Measurements from ENCODE around the gene ODAD3. TPM values are rescaled to one million over a fixed set of nuclear protein-coding genes. Genes with fewer than 3 reads are reported as not detected.

ODAD3 gene
- total RNA-seq, 1 donor from 2014 or later, result 4.3 TPM

GRCh38 chr19:11377237-11377636 is 57.7 kb downstream of the ODAD3 start:
- intact Hi-C loops (cut with DNase I), result no loop called here
- H3K27me3 ChIP-seq (ENCODE audit: low read depth), result no peaks in the 10 kb centered on the region
- no peak overlapping the region for H3K27ac ChIP-seq
- DNase-seq, result no peak
- no peak for ATAC-seq
- peaks cover 61% of the 10 kb centered on the region for H3K4me1 ChIP-seq
- no peak for TF ChIP-seq CTCF (IDR thresholded peaks at IDR 0.05)
- peaks cover 12% of the 10 kb centered on the region for H3K36me3 ChIP-seq
- H3K4me3 ChIP-seq, result no peak overlapping the region
- no peaks in the 10 kb centered on the region for H3K9me3 ChIP-seq

DNA sequence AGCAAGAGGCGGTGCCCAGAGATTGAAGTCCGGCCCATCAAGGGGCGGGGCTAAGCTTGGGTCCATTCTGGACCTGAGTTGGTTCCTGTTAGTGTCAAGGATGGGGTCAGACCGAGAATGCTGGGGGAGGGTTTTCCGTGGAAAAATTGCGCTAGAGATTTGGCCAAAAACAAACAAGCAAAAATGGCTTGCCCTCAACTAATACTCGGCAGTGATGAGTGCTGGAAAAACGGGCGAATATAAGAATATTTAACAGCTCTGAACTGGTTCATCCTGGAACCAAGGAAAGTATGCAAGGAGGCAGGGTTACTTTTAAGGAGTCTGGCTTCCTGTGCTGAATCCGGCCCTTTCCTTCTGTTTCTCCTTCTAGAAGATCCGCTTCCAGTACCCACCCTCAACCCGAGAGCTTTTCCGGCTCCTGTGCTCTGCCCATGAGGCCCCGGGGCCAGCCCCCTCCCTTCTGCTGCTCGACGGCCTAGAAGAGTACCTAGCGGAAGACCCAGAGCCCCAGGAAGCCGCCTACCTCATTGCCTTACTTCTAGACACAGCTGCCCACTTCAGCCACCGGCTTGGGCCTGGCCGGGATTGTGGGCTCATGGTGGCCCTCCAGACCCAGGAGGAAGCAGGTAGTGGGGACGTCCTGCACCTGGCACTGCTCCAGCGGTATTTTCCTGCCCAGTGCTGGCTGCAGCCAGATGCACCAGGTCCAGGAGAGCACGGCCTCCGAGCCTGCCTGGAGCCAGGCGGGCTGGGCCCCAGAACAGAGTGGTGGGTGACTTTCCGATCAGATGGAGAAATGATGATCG is 59.6 kb downstream of the ODAD3 start:
- peaks cover 48% of the 10 kb centered on the region for H3K4me1 ChIP-seq
- H3K4me3 ChIP-seq, result peak overlapping the region; percentile 62
- DNase-seq (peak; percentile 81), ATAC-seq (peak; percentile 34 to 41)
- H3K36me3 ChIP-seq, result peaks cover 12% of the 10 kb centered on the region
- H3K27ac ChIP-seq, result peak overlapping the region; percentile 89
- no peaks in the 10 kb centered on the region for H3K9me3 ChIP-seq
- no peaks in the 10 kb centered on the region for H3K27me3 ChIP-seq (ENCODE audit: low read depth)
- intact Hi-C loops (cut with DNase I), result no loop called here
- TF ChIP-seq CTCF (IDR thresholded peaks at IDR 0.05), result no peak

DNA sequence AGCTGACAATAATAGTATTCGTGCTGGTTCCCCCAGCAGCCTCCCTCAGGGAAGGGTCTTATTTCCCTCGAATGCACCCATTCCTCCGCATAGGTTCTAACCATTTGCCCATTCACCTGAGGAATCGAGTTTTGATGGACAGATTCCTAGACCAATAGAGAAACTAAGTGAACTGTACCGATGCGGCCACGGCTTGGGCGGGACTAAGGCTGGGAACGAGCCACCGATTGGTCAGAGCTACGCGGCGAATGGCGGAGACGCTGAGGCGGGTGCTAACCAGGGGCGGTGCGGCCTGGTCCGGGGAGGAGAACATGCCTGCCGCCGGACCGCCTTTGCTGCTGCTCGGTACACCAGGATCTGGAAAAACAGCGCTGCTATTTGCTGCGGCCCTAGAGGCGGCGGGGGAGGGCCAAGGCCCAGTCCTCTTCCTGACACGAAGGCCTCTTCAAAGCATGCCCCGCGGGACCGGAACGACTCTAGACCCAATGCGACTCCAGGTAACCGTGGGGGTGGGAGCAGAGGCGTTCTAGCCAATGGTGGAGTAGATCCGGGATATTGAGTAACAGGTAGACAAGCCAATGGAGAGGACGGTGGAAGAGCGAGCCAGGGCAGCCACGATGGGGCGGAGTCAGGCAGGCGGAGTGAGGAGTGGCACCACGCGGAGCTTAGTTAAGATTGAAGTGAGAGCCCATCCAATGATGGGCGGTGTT is 60.3 kb downstream of the ODAD3 start, which contains the start of gene SWSAP1:
SWSAP1 (plus strand) TSS at position 234 of the 710 bp plus-strand sequence; CDS start at position 249, 15 bp downstream.
- Histone ChIP-seq H3K9me3 (no peaks in the 10 kb centered on the region), H3K27me3 (ENCODE audit: low read depth) (no peaks in the 10 kb centered on the region), H3K36me3 (peaks cover 12% of the 10 kb centered on the region), H3K27ac (peak within 1 kb of the TSS; percentile 89), H3K4me1 (peaks cover 42% of the 10 kb centered on the region), H3K4me3 (peak within 1 kb of the TSS; percentile 62)
- ATAC-seq (peak; percentile 97), DNase-seq (peak; percentile 98)
- intact Hi-C loops (cut with DNase I), result no loop called here
- TF ChIP-seq CTCF (IDR thresholded peaks at IDR 0.05), result no peak

- ATAC-seq (no peak), DNase-seq (no peak)
- intact Hi-C loops (cut with DNase I), result no loop called here
- TF ChIP-seq CTCF (IDR thresholded peaks at IDR 0.05), result no peak
- peak overlapping the region; percentile 62 for H3K4me3 ChIP-seq
- H3K27ac ChIP-seq, result peak overlapping the region; percentile 89
- H3K9me3 ChIP-seq, result no peaks in the 10 kb centered on the region
- H3K27me3 ChIP-seq (ENCODE audit: low read depth), result no peaks in the 10 kb centered on the region
- H3K4me1 ChIP-seq, result peaks cover 42% of the 10 kb centered on the region
- peaks cover 12% of the 10 kb centered on the region for H3K36me3 ChIP-seq
Measured at GRCh38 chr19:11373885-11374432, 61.0 kb downstream of the ODAD3 start.

DNA sequence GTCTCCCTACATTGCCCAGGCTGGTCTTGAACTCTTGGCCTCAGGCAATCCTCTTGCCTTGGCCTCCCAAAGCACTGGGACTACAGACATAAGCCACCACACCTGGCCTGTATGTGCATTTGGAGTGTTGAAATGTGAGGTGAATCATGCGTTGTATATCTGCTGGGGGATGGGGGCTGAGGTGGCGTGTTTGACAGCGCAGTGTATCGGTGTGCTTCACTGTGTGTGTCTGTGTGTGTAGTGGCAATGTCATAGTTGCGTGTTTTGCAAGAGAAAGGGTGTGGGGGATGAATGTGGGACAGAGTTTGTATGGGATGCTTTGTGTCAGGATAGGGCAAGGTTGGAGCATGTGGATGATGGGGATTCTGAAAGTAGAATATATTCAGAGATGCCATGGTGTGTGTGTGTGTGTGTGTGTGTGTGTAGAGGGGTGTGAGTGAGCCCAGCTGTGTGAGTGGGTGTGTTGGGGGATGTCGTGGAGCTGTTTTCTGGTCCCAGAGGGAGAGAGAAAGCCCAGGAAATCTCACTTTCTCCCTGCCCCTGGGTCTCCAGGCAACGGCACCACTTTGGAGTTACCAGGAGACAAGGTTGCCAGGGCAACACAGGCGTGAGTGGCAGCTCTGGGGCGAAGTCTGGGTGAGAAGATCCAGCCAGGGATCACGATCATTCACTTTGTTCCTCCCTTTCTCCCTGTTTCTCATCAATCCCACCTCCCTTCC is 61.6 kb downstream of the ODAD3 start:
- TF ChIP-seq CTCF (IDR thresholded peaks at IDR 0.05), result no peak
- Histone ChIP-seq H3K27me3 (ENCODE audit: low read depth) (no peaks in the 10 kb centered on the region), H3K9me3 (no peaks in the 10 kb centered on the region), H3K4me1 (peaks cover 39% of the 10 kb centered on the region), H3K27ac (peak overlapping the region; percentile 89), H3K36me3 (peaks cover 8% of the 10 kb centered on the region), H3K4me3 (peak overlapping the region; percentile 62)
- ATAC-seq (no peak), DNase-seq (no peak)
- intact Hi-C loops (cut with DNase I), result no loop called here

Data from lower lobe of right lung (tissue), 2 donors.